Measurements from ENCODE around the gene ABHD4. TPM values are rescaled to one million over a fixed set of nuclear protein-coding genes. Genes with fewer than 3 reads are reported as not detected.

The ABHD4 gene
- polyA plus RNA-seq, 1 donor, result 19.9 TPM

Other genes starting within 250 kb of the ABHD4 start
- gene DAD1, start 9.1 kb upstream of the ABHD4 start, polyA plus RNA-seq (ENCODE audit: insufficient read length), result 108 TPM
- 0.15 TPM for gene OR6J1, start 46.1 kb downstream of the ABHD4 start, polyA plus RNA-seq (ENCODE audit: insufficient read length)
- gene OXA1L, start 168.4 kb downstream of the ABHD4 start, polyA plus RNA-seq (ENCODE audit: insufficient read length), result 208 TPM
- 32.7 TPM for gene SLC7A7, start 217.1 kb downstream of the ABHD4 start, polyA plus RNA-seq (ENCODE audit: insufficient read length)
- 67.7 TPM for gene MRPL52, start 231.6 kb downstream of the ABHD4 start, polyA plus RNA-seq (ENCODE audit: insufficient read length)
- 148 TPM for gene MMP14, start 238.3 kb downstream of the ABHD4 start, polyA plus RNA-seq (ENCODE audit: insufficient read length)